Neural cell (in vitro differentiated cells): Measurements from ENCODE around the gene PLP2. TPM values are rescaled to one million over a fixed set of nuclear protein-coding genes. Genes with fewer than 3 reads are reported as not detected.
A peak's percentile ranks its signal among the peaks of the same experiment; 100 is the strongest.

Experiments
- H2AFZ ChIP-seq: fragments of 200-600, 300-800 bp; sonication (generic), shearing (Covaris generic); 2 replicates; pipeline ENCODE4 v1.6.0; 2014; ENCODE audit warnings: low read depth, mild to moderate bottlenecking, antibody characterized with exemption, low read length, moderate library complexity
- H3F3A ChIP-seq: fragments of 200-600 bp; shearing (Covaris generic); 2 replicates; pipeline ENCODE4 v1.6.1; 2016; ENCODE audit warnings: mild to moderate bottlenecking, moderate library complexity, mixed read lengths, antibody characterized with exemption, low read length; ENCODE audit not compliant: insufficient read depth, poor library complexity, severe bottlenecking
- H3K27ac ChIP-seq: fragments of 200-600, 300-800 bp; sonication (generic), shearing (Covaris generic); 2 replicates; pipeline ENCODE4 v1.5.1; 2014; ENCODE audit warnings: mild to moderate bottlenecking, low read length, moderate library complexity
- H3K27me3 ChIP-seq: fragments of 300-800, 200-600 bp; sonication (generic), shearing (Covaris generic); 2 replicates; pipeline ENCODE4 v1.6.0; 2014; ENCODE audit warnings: mild to moderate bottlenecking, low read depth, low read length, moderate library complexity; ENCODE audit not compliant: insufficient read depth
- H3K36me3 ChIP-seq: fragments of 300-800, 200-600 bp; sonication (generic), shearing (Covaris generic); 2 replicates; pipeline ENCODE4 v1.5.1; 2014; ENCODE audit warnings: mild to moderate bottlenecking, antibody characterized with exemption, low read length, moderate library complexity; ENCODE audit not compliant: insufficient read depth
- H3K4me2 ChIP-seq: fragments of 300-800, 200-600 bp; sonication (generic), shearing (Covaris generic); 2 replicates; pipeline ENCODE4 v1.6.0; 2014; ENCODE audit warnings: mild to moderate bottlenecking, low read length
- H3K4me3 ChIP-seq: fragments of 300-800, 200-600 bp; sonication (generic), shearing (Covaris generic); 2 replicates; pipeline ENCODE4 v1.5.1; 2014; ENCODE audit warnings: mild to moderate bottlenecking, low read length, moderate library complexity
- H3K79me2 ChIP-seq: fragments of 200-600 bp; shearing (Covaris generic); replicated peaks from 2 replicates; pipeline ENCODE4 v1.6.0; 2014; ENCODE audit warnings: mild to moderate bottlenecking, low read length, moderate library complexity; ENCODE audit not compliant: insufficient read depth
- H3K9ac ChIP-seq: fragments of 300-800, 200-600 bp; sonication (generic), shearing (Covaris generic); 2 replicates; pipeline ENCODE4 v1.6.1; 2016; ENCODE audit warnings: mild to moderate bottlenecking, low read length, mixed read lengths
- H3K9me2 ChIP-seq: fragments of 200-600 bp; shearing (Covaris generic); 2 replicates; pipeline ENCODE4 v1.6.1; 2016; ENCODE audit warnings: mild to moderate bottlenecking, low read length, mixed read lengths; ENCODE audit not compliant: insufficient read depth
- H3K9me3 ChIP-seq: fragments of 200-600, 300-800 bp; sonication (generic), shearing (Covaris generic); 2 replicates; pipeline ENCODE4 v1.6.1; 2016; ENCODE audit warnings: mild to moderate bottlenecking, mixed run types, low read length, moderate library complexity, mixed read lengths
- H4K20me1 ChIP-seq: fragments of 200-600 bp; shearing (Covaris generic); 2 replicates; pipeline ENCODE4 v1.6.1; 2016; ENCODE audit warnings: mild to moderate bottlenecking, mixed run types; ENCODE audit not compliant: insufficient read depth
- EP300 ChIP-seq: fragments of 450-650 bp; conservative IDR thresholded peaks from 2 replicates; pipeline ENCODE4 v1.6.1; 2014; ENCODE audit warnings: antibody characterized with exemption, mild to moderate bottlenecking, moderate library complexity; ENCODE audit not compliant: poor library complexity, severe bottlenecking
- EZH2 ChIP-seq: fragments of 200-600, 300-800 bp; shearing (Covaris generic), sonication (generic); IDR thresholded peaks from 2 replicates; pipeline ENCODE4 v1.6.1; 2014; ENCODE audit warnings: antibody characterized with exemption, low read length, borderline replicate concordance, mild to moderate bottlenecking; ENCODE audit not compliant: insufficient read depth, poor library complexity, severe bottlenecking
- MXI1 ChIP-seq: fragments of 450-650 bp; conservative IDR thresholded peaks from 2 replicates; pipeline ENCODE4 v1.6.1; 2014; ENCODE audit warnings: antibody characterized with exemption, mild to moderate bottlenecking; ENCODE audit not compliant: poor library complexity, severe bottlenecking
- POLR2AphosphoS5 ChIP-seq: IDR thresholded peaks from 2 replicates; pipeline ENCODE4 v1.6.1; 2012
- RAD21 ChIP-seq: fragments of 450-650 bp; conservative IDR thresholded peaks from 2 replicates; pipeline ENCODE4 v1.6.1; 2014; ENCODE audit warnings: antibody characterized with exemption, mild to moderate bottlenecking, moderate library complexity
- REST ChIP-seq: IDR thresholded peaks from 2 replicates; pipeline ENCODE4 v1.6.1; 2012; ENCODE audit warnings: borderline replicate concordance
- SMC3 ChIP-seq: fragments of 450-650 bp; conservative IDR thresholded peaks from 2 replicates; pipeline ENCODE4 v1.6.1; 2014; ENCODE audit warnings: antibody characterized with exemption, mild to moderate bottlenecking, moderate library complexity; ENCODE audit not compliant: poor library complexity
- TAF1 ChIP-seq: IDR thresholded peaks from 2 replicates; pipeline ENCODE4 v1.6.1; 2012; ENCODE audit warnings: low read depth
- polyA plus RNA-seq: library from polyadenylated mRNA; depleted of rRNA; stranded (reverse); fragments of >200 nt; gene quantifications from 2 replicates; pipeline ENCODE4 v1.2.3, GENCODE V29; 2014
- TF ChIP-seq, protein P1 (sequence below): fragments of 450-650 bp; IDR thresholded peaks from 2 replicates; pipeline ENCODE4 v1.5.1; 2014; ENCODE audit warnings: antibody characterized with exemption, mild to moderate bottlenecking, moderate library complexity; ENCODE audit not compliant: poor library complexity, severe bottlenecking

The PLP2 gene
- polyA plus RNA-seq, 1 donor from 2014 or later: not detected

DNA sequence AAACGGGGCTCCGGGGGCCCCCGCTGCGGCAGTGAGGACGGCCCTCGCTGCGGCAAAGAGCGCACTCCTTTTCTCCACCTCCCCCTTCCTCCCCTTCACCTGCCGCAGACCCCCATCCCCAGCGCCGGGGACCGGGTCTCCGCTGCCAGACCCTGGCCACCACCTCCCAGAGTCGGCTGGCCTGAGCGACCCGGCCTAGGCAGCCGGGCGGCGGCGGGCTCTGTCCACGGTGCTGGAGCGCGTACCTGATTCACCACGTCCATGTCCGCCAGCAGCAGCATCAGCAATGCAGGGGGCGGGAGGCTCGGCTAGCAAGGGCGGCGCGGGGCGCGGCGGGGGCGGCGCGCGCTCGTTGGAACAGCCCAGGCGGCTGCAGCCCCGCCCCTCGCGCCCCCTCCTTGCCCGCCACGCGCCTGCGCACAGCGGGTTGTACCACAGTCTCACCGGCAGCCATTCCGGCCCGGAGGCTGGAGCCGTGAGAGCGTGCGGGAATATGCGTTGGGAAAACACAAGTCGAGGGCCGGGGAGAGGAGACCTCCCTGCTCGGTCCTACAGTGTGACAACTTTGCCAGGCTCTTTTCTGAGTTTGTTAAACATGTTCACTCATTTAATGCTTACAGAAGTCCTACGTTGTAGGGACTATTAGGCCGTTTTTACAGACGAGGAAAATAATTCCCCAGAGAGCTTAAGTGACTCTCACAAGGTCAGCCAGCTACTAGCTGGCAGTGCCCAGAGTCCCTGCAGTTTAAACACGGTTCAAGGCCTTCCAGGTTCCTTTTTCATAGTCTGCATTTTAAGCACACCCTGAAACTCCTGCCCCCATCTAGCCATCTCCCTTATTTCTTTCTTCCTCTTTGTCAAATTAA, 28.4 kb downstream of the PLP2 start, which contains the start of gene SYP:
SYP (minus strand) TSS at position 288 of the 866 bp plus-strand sequence; CDS start at position 281, 7 bp downstream.
- peak within 1 kb of the TSS; percentile 56 for H2AFZ ChIP-seq
- no peaks in the 10 kb centered on the region for H3F3A ChIP-seq
- H3K27ac ChIP-seq: peak within 1 kb of the TSS; percentile 85
- peaks cover 9% of the 10 kb centered on the region for H3K79me2 ChIP-seq
- no peaks in the 10 kb centered on the region for H3K9me2 ChIP-seq
- peak within 1 kb of the TSS; percentile 81 for H3K4me3 ChIP-seq
- H3K9ac ChIP-seq: peak within 1 kb of the TSS; percentile 93
- H3K27me3 ChIP-seq: no peaks in the 10 kb centered on the region
- H3K4me2 ChIP-seq: peak within 1 kb of the TSS; percentile 76
- H3K9me3 ChIP-seq: no peaks in the 10 kb centered on the region
- H4K20me1 ChIP-seq: no peaks in the 10 kb centered on the region
- no peaks in the 10 kb centered on the region for H3K36me3 ChIP-seq
- no peak for TF ChIP-seq EZH2
- TF ChIP-seq SMC3: no peak
- TF ChIP-seq, protein P1, sequence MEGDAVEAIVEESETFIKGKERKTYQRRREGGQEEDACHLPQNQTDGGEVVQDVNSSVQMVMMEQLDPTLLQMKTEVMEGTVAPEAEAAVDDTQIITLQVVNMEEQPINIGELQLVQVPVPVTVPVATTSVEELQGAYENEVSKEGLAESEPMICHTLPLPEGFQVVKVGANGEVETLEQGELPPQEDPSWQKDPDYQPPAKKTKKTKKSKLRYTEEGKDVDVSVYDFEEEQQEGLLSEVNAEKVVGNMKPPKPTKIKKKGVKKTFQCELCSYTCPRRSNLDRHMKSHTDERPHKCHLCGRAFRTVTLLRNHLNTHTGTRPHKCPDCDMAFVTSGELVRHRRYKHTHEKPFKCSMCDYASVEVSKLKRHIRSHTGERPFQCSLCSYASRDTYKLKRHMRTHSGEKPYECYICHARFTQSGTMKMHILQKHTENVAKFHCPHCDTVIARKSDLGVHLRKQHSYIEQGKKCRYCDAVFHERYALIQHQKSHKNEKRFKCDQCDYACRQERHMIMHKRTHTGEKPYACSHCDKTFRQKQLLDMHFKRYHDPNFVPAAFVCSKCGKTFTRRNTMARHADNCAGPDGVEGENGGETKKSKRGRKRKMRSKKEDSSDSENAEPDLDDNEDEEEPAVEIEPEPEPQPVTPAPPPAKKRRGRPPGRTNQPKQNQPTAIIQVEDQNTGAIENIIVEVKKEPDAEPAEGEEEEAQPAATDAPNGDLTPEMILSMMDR: no peak
- TF ChIP-seq REST: peak; percentile 91
- peak; percentile 99 for TF ChIP-seq EP300
- peak; percentile 60 for TF ChIP-seq MXI1
- peak; percentile 38 for TF ChIP-seq RAD21
- TF ChIP-seq POLR2AphosphoS5: peak; percentile 97
- peak; percentile 83 for TF ChIP-seq TAF1

GRCh38 chrX:49202022-49202421, 30.3 kb downstream of the PLP2 start:
- Histone ChIP-seq H3K4me2 (no peak overlapping the region), H3K36me3 (no peaks in the 10 kb centered on the region), H3K9me3 (no peaks in the 10 kb centered on the region), H4K20me1 (no peaks in the 10 kb centered on the region), H3K4me3 (no peak overlapping the region), H3K27me3 (no peaks in the 10 kb centered on the region), H3K27ac (no peak overlapping the region), H2AFZ (no peak overlapping the region), H3K79me2 (peaks cover 9% of the 10 kb centered on the region), H3F3A (no peaks in the 10 kb centered on the region), H3K9ac (no peak overlapping the region), H3K9me2 (no peaks in the 10 kb centered on the region)
- TF ChIP-seq MXI1 (no peak), EZH2 (no peak), POLR2AphosphoS5 (no peak), SMC3 (no peak), EP300 (no peak), REST (no peak)
